GM04503 (cell line): Measurements from ENCODE around the gene ABCC3.

Experiments
- DNase-seq: peaks from one replicate; pipeline ENCODE4 v3.0.0-alpha.2; 2012; ENCODE audit warnings: low read depth

The ABCC3 gene, protein sequence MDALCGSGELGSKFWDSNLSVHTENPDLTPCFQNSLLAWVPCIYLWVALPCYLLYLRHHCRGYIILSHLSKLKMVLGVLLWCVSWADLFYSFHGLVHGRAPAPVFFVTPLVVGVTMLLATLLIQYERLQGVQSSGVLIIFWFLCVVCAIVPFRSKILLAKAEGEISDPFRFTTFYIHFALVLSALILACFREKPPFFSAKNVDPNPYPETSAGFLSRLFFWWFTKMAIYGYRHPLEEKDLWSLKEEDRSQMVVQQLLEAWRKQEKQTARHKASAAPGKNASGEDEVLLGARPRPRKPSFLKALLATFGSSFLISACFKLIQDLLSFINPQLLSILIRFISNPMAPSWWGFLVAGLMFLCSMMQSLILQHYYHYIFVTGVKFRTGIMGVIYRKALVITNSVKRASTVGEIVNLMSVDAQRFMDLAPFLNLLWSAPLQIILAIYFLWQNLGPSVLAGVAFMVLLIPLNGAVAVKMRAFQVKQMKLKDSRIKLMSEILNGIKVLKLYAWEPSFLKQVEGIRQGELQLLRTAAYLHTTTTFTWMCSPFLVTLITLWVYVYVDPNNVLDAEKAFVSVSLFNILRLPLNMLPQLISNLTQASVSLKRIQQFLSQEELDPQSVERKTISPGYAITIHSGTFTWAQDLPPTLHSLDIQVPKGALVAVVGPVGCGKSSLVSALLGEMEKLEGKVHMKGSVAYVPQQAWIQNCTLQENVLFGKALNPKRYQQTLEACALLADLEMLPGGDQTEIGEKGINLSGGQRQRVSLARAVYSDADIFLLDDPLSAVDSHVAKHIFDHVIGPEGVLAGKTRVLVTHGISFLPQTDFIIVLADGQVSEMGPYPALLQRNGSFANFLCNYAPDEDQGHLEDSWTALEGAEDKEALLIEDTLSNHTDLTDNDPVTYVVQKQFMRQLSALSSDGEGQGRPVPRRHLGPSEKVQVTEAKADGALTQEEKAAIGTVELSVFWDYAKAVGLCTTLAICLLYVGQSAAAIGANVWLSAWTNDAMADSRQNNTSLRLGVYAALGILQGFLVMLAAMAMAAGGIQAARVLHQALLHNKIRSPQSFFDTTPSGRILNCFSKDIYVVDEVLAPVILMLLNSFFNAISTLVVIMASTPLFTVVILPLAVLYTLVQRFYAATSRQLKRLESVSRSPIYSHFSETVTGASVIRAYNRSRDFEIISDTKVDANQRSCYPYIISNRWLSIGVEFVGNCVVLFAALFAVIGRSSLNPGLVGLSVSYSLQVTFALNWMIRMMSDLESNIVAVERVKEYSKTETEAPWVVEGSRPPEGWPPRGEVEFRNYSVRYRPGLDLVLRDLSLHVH (N-terminal part only)

DNA sequence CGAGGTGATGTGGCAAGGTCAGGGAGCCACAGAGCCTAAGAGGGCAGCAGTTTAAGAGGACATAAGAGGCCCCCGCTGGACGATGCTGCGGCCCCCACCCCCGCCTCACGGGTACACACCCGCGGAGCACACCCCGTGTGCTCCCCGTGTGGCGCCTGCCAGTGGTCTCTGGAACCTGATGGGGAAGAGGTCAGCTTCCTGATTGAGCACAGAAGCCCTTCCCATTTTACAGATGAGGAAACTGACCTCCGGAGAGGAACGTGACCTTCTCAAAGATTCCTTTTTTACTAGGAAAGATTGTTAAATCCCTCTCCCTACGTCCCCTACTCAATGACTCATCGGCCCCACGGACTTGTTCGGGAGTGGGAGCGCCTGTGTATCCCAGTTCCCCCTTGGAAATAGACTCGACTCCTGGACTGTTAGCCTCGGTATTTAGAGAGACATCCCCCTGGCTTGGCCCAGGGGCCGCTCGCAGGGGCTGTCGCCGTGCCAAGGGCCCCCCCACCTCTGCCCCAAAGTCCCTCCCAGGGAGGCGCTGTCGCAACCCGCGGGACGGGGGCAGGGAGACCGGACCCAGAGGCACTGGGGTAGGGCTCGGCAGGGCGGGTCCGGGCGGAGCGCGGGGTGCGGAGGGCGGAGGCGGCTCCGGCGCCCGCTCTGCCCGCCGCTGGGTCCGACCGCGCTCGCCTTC lies at the start of gene ABCC3:
ABCC3 (plus strand) TSS at position 658 of the 691 bp plus-strand sequence. CDS start 56 bp downstream, outside the sequence.
- DNase-seq: no peak

DNA sequence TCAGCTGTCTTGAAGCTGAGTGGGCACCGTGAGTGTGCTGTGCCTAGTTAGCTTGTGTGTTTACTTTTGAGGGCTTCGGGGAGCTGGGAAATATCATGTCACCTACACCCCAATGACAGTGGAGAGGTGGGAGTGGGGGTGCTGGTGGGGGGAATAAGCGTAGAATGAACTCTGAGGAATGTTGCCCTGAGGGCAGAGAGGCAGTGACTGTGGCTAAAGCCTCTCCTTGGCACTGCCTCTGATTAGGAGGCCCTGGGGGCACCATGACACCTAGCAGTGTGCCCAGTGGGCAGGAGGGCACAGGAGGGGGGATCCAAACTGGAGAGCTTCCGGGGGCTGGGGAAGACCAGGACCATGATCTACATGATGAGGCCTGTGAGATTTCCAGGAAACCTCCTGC lies 49.3 kb upstream of the ABCC3 start:
- no peak for DNase-seq

DNA sequence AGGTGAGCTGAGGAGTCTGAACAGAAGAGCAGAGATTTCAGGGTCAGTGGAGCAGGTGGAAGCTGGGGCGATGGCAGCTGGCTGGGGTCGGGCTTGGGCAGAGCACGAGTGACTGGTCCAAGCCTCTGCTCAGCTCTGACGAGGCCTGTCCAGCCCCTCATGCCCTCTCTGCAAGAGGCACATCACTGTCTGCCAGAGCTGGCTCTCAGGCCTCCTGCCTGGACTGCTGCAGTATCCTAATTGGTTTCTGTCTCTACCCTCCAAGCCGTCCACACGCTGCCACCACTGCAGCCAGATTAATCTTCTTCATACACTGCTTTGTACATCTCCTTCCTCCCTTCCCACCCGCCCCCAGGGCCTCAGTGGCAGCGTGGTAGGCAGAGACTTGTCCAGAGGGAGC lies 48.8 kb upstream of the ABCC3 start:
- DNase-seq: no peak

DNA sequence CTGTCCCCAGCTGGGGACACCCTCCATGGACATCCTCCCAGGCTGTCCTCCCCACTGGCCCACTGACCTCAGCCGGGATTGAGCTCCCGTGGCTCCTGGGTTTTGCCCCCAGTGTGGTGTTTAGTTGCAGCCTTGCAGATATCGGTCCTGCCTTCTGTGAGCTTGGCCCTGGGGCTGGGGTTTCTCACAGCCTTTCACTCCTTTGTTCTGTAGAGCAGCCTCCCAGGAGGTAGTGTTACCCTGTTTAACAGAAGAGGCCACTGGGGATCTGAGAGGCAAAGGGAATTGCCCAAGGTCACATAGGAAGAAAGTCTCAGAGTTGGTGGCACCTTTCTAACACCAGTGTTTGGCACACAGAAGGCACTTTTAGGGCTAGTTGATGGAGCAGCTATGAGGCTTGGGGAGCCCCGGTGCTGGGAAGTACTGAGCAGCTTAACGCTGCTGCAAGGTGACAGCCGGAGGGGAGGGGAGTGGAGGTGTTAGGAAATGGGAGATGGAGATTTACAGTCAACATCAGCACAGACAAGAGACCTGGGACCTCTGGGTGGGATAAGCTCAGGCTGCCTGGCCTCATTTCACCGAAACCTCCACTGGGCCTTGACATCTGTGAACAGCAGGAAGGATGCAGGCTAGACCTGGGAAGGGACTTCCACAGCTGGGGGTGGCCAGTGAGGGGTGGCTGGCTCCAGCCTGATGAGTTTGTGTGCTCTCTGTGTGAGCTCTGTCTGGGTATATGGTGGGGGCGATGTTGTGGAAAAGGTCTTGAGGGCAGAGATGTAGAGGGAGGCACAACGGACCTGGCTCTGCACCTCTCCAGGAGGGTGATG lies 48.0 kb upstream of the ABCC3 start:
- no peak for DNase-seq

DNA sequence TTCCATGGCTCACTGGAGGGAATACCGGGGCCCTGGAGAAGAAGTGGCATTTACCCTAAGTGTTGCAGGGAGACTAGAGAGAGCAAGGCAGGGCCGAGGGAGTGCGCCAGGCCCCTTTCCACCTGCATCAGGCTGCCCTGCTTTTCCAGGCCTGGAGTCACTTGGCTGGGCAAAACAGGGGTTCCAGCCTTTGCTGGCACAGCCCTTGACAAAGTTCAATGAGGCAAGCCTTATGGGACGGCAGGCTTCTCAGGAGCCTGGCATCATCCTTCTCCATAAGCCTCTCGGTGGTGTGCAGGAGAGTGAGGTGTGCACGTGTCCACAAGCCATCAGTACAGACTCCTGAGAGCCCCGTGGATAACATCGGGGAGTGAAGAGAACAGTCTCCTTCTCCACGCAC lies 47.1 kb upstream of the ABCC3 start:
- DNase-seq: no peak

DNA sequence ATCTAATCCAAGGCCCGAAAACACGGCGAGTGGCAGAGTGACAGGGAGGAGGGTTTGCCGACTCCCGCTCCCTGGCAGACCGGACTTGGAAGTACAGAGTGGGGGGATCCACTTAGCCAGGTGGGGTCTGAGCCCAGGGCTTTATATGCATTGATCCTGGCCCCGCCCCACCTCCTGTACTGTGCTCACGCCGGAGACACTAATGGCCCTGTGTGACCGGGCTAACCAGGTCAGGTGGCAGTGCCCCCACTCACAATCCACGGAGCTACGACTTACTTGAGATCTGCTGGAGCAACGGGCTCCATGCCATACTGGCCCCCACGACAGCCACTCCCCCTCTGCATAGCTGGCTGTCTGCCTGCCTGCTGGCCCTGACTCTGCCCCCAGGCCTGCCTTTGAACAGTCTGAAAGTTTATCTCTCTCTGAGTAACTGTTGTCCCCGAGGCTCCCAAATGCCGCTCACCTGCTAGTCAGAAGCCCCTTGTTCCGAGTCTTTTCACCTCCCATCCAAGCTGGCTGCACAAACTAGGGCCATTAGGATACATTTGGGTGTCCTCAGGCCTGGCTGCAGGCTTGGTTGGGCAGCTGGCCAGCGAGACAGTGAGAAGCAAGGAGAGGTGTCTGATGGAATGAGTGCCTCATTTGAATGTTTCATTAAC lies 46.2 kb upstream of the ABCC3 start:
- no peak for DNase-seq

DNA sequence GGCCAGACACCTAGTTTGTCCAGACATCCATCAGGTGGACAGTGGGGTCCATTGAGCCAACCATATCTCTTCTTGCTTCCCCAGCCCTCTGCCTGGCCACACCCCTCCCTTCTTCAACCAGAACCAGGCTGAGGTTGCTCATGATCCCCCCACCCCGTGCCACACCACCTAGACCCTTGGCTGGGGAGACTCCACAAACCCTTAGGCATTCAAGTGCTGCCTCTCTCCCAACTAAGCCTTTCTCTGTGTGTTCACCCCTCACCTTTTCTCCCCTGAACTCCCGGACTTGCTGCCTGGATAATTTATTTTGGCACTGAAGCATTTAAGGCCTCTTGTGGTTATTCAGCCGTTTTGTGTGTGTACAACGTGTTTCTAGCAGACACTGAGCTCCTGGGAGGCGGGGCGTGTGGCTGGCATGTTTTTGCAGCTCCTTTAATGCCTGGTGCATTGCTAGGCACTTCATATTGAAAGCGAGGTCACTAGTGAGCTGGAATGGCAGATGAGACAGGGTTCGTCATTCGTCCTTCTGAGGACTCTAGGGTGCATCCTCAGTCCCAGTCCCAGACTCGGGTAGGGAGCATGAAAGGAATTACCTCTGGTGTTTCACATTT lies 45.5 kb upstream of the ABCC3 start:
- no peak for DNase-seq

DNA sequence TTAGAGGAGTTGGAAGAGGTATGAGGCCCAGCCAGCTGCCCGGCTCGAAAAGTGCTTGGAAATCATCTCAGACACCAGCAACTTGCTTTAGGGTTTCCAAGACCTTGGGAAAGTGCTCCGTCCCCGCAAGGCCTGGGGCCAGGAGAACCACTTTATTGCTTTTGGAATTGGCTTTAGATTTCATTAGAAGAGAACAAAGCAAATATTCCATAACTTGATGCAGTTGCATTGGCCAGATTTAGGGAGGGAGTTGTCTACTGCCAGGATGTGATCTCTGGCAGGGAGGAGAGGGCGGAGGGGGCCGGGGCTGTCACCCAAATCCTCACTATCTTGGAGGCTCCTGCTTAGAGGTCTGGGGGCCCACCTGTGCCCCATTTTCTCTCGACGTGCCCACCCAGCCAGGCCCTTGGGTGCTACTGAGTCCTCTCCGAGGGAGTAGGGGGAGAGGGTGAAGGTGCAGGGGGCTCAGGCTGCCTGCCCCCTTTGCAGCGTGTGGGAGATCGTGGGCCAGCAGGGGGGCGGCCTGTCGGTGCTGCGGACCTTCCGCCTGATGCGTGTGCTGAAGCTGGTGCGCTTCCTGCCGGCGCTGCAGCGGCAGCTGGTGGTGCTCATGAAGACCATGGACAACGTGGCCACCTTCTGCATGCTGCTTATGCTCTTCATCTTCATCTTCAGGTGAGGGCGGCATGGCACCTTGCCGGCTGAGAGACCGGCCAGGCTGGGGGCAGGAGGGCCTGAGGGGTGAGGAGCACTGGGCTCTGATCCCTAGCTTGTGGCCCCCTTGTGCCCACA lies 43.5 kb upstream of the ABCC3 start:
- DNase-seq: no peak

DNA sequence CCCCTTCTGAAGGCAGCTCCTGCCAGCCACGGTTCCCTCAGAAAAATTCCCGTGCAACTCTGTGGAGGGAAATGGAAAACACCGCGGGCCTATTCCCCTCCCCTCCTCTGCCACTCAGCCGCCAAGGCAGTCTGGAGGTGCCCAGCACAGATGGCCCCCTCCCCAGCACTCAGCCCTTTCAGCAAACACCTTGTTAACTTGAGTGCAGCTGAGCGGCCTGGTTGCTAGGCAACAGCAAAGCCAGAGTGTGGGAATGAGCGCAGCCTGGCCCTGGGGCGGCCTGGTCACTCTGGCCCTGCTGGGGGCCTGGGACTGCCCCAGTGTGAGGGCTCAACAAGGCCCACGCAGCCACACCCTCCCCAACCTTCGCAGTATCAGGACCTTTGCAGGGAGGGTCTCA lies 41.4 kb upstream of the ABCC3 start:
- no peak for DNase-seq

DNA sequence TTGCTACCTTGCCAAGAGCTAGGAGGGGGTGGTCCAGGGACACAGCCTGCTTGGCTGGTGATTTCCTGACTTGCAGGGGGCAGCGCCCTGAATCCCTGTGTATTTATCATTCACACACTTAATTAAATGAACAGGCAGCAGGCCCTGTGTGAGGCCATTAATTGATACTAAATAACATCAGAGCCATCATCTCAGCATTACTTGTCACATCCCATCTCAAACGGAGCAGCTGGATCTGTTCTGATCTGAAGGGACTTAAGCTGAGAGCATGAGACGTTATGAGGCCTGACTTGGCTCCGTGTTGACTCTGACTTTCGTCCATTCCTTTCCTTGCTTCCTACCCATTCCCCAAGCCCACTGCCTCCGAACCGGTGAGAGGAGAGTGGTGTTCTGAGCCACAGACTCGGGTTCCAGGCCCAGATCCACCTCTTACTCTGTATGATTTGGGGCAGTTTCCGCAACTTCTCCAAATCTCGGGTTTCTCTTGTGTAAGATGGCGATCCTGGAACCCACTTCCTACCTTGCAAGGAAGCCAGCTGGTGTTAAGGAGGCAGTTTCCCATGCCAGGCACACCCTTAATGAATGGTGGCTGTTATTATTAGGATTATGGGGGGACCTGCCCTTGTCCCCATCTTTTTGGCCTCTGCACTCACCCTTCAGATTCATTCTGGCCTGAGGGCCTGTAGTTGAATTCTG lies 40.4 kb upstream of the ABCC3 start:
- no peak for DNase-seq

DNA sequence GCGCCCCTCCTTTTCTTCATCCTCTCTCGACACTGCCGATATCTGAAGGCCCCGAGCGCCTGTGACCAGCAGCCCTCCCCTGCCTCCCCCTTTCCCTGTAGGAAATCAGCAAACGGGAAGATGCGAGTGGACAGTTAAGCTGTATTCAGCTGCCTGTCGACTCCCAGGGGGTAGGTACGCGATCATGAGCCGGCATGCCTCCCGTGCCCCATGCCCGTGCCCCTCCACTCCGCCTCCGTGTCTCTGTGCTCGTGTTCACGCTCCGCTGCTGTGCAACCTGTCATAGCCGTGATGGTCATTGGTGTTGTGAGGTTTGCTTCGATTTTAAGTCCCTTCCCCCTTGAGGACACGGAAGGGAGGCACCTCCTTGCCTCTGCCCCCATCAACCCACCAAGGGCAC lies 39.8 kb upstream of the ABCC3 start:
- DNase-seq: no peak

DNA sequence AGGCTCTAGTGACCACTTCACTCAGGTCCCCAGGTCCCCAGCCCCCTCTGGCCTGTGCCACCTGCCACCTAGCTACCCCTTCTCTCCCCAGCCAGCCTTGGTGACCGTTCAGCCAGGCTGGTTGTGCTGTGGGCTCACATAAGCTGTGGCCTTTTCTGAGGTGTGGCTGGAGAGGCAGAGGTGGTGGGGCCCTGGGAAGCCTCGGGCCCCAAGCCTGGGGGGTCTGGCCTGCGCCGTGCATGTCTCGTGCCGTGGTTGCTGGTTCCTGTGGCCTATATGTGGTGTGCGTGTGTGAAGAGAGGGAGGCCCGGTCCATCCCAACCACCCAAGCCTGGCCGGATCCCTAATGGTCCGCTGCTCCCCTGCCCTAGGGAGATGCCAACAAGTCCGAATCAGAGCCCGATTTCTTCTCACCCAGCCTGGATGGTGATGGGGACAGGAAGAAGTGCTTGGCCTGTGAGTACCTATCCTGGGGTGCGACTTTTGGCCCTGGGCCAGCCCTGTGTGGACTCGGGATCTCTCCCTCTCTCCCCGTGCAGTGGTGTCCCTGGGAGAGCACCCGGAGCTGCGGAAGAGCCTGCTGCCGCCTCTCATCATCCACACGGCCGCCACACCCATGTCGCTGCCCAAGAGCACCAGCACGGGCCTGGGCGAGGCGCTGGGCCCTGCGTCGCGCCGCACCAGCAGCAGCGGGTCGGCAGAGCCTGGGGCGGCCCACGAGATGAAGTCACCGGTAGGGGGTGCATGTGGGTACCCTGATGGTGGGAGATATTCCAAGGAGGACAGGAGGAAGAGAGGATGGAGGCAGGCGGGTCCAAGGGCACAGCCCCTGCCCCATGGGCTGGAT lies 38.3 kb upstream of the ABCC3 start:
- no peak for DNase-seq

DNA sequence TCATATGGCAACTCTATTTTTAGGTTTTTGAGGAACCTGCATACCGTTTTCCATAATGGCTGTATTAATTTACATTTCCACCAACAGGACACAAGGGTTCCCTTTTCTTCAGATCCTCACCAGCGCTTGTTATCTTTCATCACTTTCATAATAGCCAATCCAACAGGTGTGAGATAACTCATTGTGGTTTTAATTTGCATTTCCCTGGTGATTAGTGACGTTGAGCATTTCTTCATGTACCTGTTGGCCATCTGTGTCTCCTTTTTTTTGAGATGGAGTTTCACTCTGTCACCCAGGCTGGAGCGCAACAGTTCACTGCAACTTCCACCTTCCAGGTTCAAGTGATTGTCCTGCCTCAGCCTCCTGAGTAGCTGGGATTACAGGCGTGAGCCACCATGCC lies 36.2 kb upstream of the ABCC3 start:
- DNase-seq: no peak

DNA sequence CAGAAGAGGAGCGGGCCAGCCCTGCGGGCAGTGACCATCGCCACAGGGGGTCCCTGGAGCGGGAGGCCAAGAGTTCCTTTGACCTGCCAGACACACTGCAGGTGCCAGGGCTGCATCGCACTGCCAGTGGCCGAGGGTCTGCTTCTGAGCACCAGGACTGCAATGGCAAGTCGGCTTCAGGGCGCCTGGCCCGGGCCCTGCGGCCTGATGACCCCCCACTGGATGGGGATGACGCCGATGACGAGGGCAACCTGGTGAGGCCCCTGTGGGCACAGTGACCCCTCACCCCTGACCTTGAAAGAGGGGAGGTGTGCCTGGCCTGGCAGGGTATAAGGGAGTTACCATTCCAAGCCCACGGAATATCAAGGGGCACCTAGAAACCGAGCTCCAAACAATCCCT lies 35.1 kb upstream of the ABCC3 start:
- no peak for DNase-seq

DNA sequence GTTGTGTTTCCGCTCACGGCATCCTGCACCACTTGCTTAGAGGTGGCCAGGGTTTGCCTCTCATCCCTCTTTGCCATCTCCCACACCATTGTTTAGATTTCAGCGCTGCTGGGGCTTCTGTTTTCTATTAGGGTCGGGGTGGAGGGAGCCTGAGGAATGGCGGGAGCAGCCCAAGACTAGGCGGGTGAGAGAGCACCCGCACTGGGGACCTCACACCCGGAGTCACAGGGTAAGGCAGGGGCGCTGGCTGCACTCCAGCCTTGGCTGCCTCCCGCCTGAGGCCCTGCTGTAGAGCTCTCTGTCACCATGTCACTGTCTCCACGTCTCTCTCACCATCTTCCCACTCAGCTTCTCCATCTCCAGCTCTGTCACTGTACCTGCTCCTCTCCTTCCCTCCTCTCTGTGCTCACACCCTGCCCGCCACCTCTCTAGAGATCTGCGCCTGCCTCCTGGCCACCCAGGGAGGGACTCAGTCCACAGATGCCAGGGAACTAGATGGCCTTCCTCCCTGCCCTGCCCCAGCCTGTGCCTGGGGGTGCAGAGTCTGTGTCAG lies 32.8 kb upstream of the ABCC3 start:
- DNase-seq: no peak

DNA sequence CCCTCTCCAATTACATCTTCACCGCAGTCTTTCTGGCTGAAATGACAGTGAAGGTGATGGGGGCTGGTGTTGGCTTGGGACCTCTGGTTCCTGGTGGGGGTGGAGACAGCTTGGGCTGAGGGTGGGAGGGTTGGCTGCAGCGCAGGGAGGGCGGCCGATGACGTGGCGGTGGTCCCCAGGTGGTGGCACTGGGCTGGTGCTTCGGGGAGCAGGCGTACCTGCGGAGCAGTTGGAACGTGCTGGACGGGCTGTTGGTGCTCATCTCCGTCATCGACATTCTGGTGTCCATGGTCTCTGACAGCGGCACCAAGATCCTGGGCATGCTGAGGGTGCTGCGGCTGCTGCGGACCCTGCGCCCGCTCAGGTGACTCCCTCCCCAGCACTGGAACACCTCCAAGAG lies 31.8 kb upstream of the ABCC3 start:
- no peak for DNase-seq

DNA sequence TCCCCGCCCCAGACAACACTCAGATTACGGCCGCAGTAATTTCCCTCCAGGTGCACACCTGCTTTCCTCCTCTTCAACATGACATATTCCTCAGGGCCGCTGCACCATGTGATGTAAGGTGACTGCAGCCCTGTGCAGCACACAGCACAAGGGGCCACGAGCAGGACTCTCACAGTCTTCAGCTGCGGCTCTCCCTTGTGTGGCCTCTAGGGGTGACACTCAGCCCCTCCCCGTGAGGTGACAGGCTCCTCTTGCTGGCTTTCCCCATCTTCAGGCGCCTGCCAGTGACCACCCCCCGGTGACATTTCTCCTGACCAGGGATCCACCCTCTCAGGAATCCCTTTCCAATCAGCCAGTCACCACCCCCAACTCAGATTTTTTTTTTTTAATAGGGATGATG lies 31.3 kb upstream of the ABCC3 start:
- DNase-seq: no peak
